CMK (cell line): ENCODE results near the gene AGO1.
A peak's percentile ranks its signal among the peaks of the same experiment; 100 is the strongest.

Experiments
- DNase-seq: peaks from one replicate; pipeline ENCODE4 v3.0.0-alpha.2; 2010; ENCODE audit warnings: low read depth

The AGO1 gene

DNA sequence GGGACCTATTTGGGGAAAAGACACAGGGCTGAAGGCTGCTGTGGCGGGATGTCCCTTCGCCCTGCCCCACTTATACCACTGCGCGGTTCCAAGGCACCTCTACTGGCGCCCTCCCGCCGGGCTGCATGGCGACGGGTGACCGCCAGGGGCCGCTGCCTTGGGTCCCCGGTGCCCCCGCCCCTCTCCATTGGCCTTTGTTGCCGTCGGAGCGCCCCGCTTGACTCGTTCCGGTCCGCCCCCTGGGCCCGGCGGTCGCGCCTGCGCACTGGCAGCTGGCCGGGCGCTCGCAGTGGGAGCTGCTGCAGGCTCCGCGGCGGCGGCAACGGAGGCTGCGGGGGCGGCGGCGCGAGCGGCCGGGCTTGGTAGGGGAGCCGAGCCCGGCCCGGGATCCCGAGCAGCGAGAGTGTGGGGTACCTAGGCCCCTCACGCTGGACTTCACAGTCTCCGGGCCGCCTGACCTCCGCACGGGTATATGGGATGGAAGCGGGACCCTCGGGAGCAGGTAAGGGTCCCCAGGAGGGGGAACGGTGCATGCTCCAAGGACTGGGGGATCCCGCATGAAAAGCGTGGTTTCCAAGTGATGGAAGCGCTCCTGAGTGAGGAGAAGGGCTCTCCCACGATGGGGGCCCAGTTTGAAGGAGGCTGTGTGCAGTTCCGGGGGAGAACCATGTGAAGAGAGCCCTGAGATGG is at the start of gene AGO1:
AGO1 (plus strand) TSS at position 265 of the 690 bp plus-strand sequence; CDS start at position 478, 213 bp downstream.
- peak; percentile 86 for DNase-seq

DNA sequence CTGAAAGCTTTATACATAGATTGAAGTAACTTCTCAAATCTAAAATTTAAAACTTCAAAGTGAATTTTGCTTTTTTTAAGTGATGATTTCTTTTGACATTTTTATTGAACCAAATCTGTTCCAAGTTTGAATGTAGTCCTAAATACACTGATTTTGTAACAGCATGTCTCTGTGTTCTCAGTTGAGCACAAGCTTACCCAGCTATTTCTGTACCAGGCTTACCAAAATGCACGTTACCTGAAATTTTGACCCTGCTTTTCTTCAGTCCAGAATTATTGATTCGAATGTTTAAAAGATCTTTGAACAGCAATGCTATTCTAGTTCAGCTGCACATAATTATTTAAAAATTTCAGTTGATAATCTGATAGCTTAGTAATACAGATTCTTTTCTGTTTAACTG is 49.6 kb upstream of the AGO1 start:
- no peak for DNase-seq

DNA sequence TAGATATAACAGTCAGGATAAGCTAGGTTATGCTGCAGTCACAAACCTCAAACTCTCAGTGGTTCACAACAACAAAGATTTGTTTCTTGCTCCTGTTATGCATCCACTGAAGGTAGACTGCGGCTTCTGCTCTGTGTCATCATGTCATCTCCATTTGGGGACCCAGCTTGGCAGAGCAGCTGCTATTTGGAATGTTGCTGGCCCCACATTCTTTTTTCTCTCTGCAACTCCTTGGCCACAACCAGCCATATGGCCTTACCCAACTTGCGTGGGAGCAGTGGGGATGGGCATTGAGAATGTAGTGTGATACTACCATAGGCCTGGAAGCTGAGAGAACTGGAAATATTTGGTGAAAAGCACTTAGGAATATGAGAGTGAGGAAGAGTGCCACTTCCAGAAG is 48.8 kb upstream of the AGO1 start:
- no peak for DNase-seq

DNA sequence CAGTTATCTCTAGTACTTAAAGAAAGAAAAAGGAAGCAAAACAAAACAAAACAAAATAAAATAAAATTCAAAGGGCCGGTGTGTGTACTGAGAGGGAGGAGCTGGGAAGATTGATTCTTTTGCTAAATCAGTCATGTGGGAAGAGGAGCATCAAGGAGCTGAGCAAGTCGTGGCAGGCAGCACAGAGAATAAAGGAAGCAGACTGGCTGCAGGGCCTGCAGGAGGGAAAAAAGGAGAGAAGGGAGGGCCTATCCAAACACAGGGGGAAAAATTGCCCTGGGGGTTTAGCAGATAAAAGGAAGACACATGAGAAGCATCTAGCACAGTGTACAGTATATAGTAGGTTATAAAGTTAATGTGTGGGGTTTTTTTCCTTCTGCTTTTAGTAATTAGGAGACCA is 47.6 kb upstream of the AGO1 start:
- no peak for DNase-seq

- no peak for DNase-seq
Observed at GRCh38 chr1:35836734-35837133, 46.3 kb upstream of the AGO1 start.

GRCh38 chr1:35838693-35839245 is 44.2 kb upstream of the AGO1 start:
- no peak for DNase-seq

DNA sequence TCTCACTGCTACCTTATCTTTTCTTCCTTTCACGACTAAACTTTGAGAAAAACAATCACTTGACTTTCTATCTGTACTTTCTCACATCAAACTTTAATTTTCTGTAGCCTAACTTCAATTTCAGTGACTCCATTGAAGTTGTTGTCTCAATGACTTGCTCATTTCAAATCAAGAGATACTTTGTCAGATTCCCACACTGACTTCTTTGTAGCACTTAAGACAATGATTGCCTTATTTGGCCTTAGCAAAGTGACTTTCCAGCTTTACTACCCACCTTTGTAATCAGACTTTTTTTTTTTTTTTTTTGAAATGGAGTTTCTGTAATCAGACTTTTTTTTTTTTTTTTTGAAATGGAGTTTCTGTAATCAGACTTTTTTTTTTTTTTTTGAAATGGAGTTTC is 38.2 kb upstream of the AGO1 start:
- DNase-seq, result no peak

- no peak for DNase-seq
Observed at GRCh38 chr1:35845766-35846165, 37.2 kb upstream of the AGO1 start.

GRCh38 chr1:35847935-35848565 is 35.0 kb upstream of the AGO1 start:
- DNase-seq, result no peak

DNA sequence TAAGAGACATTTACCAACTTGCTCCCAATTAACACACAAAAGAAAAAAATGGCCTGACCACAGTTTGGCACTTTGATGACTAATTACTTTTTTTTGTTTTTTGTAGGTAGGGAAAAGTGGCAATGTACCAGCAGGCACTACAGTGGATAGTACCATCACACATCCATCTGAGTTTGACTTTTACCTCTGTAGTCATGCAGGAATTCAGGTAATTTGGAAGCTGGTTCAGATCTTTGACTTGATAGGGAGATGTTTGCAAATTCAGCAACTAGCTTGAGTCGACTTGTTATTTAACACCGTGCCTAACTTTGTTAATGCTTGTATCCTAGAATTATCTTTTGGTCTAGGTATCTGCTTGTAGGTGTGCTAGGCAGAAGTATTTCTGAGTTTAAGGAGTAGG is 33.0 kb upstream of the AGO1 start:
- no peak for DNase-seq

- no peak for DNase-seq
Observed at GRCh38 chr1:35850716-35851115, 32.3 kb upstream of the AGO1 start.

DNA sequence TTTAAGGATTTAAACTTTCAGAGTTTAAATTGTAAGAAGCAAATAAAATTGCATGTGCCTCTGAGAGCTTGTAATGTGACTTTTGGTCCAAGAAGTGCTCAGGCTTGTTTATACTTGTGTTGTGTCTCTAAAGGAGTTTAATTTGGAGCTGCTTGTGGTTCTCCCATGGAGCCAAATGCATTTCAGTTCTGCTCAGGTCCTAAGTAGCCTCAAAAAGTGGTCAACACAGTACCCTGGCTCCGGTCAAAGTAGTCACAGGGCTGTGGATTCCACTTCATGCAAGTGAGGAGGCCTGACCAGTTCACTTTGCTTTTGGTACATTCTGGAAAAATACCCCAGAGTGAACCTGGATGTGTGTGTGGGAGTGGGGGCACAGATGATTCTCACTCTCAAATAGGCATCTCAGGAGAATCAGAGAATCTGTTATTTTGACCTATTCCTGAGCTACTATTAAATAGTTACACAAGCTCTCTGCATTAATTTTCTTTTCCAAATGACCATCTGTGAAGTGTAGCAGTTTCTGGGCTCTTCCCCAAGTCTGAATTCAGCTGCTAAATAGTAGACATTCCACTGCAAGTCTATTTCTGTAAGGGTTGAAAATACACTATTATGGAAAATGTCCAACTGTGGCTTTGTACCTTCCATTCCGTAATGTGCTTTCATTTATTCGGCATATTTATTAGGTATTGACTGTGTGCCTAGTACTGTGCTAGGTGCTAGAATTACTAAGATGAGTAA is 31.7 kb upstream of the AGO1 start:
- no peak for DNase-seq

GRCh38 chr1:35852241-35852640 is 30.8 kb upstream of the AGO1 start:
- DNase-seq, result no peak

DNA sequence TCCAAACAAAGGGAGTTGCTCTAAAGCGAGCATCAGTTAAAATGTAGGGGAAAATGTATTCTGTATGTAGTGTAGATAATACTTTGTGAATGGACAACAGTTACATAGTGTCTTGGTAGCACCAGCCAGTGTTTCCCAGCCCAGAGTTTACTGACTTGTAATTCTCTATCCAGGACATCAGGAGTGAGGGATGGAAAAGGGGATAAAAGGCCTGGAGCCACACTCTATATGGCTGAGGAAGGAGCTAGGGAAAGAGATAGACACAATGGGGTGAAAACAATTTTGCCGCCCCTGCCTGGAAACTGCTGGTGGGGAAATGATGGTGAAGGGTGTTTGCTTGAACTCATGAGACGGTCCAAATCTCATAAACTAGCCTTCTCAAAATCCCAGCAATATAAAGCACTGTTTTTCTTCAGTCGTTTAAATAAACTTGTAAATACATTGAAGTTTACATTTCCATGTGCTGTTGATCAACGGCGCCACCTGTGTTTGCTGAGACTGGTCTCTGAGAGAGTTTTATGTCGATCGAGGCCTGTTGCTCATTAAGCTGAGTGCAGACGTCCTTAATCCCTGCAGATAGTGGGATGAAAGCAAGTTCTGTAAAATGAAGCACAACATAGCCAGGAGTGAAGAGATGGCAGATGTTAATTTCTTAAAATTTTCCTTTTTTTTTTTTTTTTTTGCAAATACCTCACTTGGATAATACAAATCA is 27.9 kb upstream of the AGO1 start:
- DNase-seq, result no peak

DNA sequence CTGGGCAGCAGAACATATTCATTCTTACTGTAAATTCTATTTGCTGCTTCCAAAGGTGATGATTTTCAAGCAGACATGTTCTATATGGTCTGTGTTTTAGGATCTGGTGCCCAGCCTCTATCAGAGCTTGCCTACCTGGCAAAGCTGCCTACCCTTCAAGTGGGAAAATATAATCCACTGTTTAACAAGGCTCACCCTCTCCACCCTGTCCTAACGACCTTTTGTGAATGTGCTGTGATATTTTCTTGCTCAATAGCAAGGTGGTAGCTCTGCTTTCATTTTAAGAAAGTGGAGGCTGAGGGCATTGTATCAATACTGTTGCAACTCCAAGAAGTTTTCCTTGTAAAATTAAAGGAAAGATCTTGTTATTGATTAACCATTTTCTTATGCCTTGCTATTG is 26.0 kb upstream of the AGO1 start:
- DNase-seq, result no peak

- DNase-seq, result no peak
Observed at GRCh38 chr1:35857830-35858229, 25.2 kb upstream of the AGO1 start.

- DNase-seq, result no peak
Observed at GRCh38 chr1:35860696-35861095, 22.3 kb upstream of the AGO1 start.

- DNase-seq, result no peak
Observed at GRCh38 chr1:35863136-35863535, 19.9 kb upstream of the AGO1 start.

- no peak for DNase-seq
Observed at GRCh38 chr1:35863881-35864625, 19.0 kb upstream of the AGO1 start.

DNA sequence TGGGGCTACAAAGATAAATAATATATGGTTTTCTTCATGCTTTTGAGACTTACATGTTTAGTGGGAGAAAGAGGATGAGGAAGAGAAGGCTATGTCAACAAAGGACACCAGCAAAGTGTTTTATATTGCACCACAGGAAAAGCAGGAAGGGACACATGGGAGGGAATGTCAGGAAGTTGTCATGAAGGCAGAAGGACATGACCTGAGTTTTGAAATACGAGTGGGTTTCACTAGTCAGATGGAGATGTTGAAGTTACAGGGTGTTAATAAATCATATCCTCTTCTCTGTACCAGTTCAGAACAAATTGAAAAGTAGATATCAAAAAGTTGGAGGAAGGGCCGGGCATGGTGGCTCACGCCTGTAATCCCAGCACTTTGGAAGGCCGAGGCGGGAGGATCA is 18.2 kb upstream of the AGO1 start:
- DNase-seq, result no peak

- no peak for DNase-seq
Observed at GRCh38 chr1:35866991-35867390, 16.0 kb upstream of the AGO1 start.
